Measurements from ENCODE around the gene ABCC3. TPM values are rescaled to one million over a fixed set of nuclear protein-coding genes. Genes with fewer than 3 reads are reported as not detected.
A peak's percentile ranks its signal among the peaks of the same experiment; 100 is the strongest.
"Not testable (repeated sequence)": the region's sequence is repeated elsewhere in the genome, so short reads cannot be mapped to it uniquely, and the experiment has no call there.

Gene ABCC3
- total RNA-seq, 3 donors from 2014 or later, result 166 to 453 (median 211) TPM

- intact Hi-C loops (cut with DNase I, micrococcal nuclease), result no loop called here
Measured at GRCh38 chr17:50719924-50720794, 85.5 kb downstream of the ABCC3 start.

DNA sequence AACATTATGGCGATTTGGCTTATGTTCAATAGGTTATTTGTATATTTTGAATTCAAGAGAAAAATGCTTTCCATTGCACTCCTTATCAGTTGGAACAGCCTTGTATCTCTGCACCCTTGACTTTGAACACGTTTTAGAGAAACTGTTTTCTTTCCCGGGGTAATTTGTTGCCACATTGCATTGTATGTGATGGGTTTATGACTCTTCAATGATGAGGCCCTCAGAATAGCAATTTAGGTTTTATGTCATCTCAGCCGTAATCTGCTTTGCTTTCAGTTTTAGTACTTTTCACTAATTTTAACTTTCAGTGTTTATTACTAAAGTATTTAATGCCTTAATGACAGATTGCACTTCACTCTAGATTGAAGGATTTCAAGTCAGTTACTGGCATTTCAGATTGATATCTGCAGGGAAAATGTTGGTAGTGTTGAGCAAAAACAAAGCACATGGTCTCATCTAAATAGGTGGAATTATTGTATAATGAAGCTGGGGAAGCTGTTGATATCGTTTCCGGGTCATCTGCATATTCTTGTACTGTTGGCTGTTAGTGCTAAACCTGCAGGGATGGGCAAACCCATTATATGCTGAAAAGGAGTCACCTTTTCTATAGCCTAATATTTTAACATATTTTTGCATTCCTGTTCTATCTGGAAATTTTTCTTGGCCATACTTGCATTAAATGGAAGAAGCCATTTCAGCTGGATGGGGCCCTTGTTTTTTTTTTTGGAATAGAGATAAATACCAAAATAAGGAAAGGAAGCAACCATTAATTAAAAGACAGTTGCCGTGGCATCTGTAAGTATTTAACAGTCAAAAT, 86.7 kb downstream of the ABCC3 start:
- Histone ChIP-seq H3K4me1 (ENCODE audit: low read depth) (peaks cover 47% of the 10 kb centered on the region), H3K9me3 (no peaks in the 10 kb centered on the region), H3K36me3 (ENCODE audit: low read depth) (no peaks in the 10 kb centered on the region), H3K4me3 (no peak overlapping the region)
- intact Hi-C loops (cut with DNase I, micrococcal nuclease), result no loop called here
- ATAC-seq, result no peak
- DNase-seq, result no peak
- no peak for TF ChIP-seq CTCF (IDR thresholded peaks at IDR 0.05)

More at GRCh38 chr17:50719924-50720794, 85.5 kb downstream of the ABCC3 start:
- no peaks in the 10 kb centered on the region for H3K36me3 ChIP-seq (ENCODE audit: low read depth)
- peak overlapping the region; percentile 88 for H3K4me3 ChIP-seq
- H3K9me3 ChIP-seq, result no peaks in the 10 kb centered on the region
- DNase-seq, result no peak
- ATAC-seq, result no peak
- TF ChIP-seq CTCF (IDR thresholded peaks at IDR 0.05), result no peak
- peaks cover 36% of the 10 kb centered on the region for H3K4me1 ChIP-seq (ENCODE audit: low read depth)

GRCh38 chr17:50722746-50723145, 88.1 kb downstream of the ABCC3 start:
- DNase-seq (no peak), ATAC-seq (no peak)
- no peaks in the 10 kb centered on the region for H3K9me3 ChIP-seq
- intact Hi-C loops (cut with DNase I, micrococcal nuclease), result no loop called here
- H3K36me3 ChIP-seq (ENCODE audit: low read depth), result no peaks in the 10 kb centered on the region
- H3K4me1 ChIP-seq (ENCODE audit: low read depth), result peaks cover 60% of the 10 kb centered on the region
- no peak for TF ChIP-seq CTCF (IDR thresholded peaks at IDR 0.05)
- H3K4me3 ChIP-seq, result no peak overlapping the region

GRCh38 chr17:50724622-50725021, 89.9 kb downstream of the ABCC3 start:
- H3K4me3 ChIP-seq; ATAC-seq; H3K9me3 ChIP-seq; DNase-seq; intact Hi-C loops (cut with DNase I, micrococcal nuclease); H3K36me3 ChIP-seq (ENCODE audit: low read depth): not testable (repeated sequence)
- H3K4me1 ChIP-seq (ENCODE audit: low read depth), result peaks cover 78% of the 10 kb centered on the region

DNA sequence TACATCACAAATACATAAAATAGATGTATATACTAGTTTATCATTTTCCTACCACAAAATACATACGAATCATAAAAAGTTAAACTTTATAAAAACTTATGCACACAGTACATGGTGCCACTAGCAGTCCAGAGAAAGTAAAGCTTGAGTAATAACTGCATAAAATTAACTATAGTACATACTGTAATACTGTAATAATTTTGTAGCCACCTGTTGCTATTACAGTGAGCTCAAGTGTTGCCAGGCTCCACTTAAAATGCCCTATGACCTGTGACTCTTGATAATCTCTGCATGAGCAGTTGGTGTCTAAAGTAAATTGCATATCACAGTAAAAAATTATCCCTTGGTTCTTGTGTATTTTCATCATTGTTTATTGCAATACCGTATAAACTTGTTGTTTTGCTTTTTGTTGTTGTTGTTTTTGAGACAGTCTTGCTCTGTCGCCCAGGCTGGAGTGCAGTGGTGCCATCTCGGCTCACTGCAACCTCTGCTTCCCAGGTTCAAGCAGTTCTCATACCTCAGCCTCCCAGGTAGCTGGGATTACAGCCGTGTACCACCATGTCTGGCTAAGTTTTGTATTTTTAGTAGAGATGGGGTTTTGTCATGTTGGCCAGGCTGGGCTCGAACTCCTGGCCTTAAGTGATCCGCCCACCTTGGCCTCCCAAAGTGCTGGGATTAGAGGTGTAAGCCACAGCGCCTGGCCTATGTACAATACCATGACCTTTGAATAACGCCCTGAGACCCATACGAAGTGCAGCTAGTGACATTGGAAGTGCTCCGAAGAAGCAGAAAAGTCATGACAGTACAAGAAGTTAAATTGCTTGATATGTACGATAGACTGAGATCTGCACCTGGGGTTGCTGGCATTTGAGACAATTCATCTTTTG, 91.3 kb downstream of the ABCC3 start:
- H3K4me3 ChIP-seq, result no peak overlapping the region
- no peaks in the 10 kb centered on the region for H3K9me3 ChIP-seq
- DNase-seq, result no peak
- intact Hi-C loops (cut with DNase I, micrococcal nuclease), result no loop called here
- H3K4me1 ChIP-seq (ENCODE audit: low read depth), result peaks cover 85% of the 10 kb centered on the region
- ATAC-seq, result peak; percentile 53
- TF ChIP-seq CTCF (IDR thresholded peaks at IDR 0.05), result no peak
- H3K36me3 ChIP-seq (ENCODE audit: low read depth), result no peaks in the 10 kb centered on the region

All from mucosa of descending colon (tissue), 3 donors.